ENCODE measurements around the gene GALNTL6. TPM values are rescaled to one million over a fixed set of nuclear protein-coding genes. Genes with fewer than 3 reads are reported as not detected.

Gene GALNTL6
- total and polyA plus RNA-seq, 9 of the 15 experiments (the other 6 are each of a cell fraction or from before 2014, with no cell fraction given) = 0.18 to 0.50 (median 0.29) TPM

DNA sequence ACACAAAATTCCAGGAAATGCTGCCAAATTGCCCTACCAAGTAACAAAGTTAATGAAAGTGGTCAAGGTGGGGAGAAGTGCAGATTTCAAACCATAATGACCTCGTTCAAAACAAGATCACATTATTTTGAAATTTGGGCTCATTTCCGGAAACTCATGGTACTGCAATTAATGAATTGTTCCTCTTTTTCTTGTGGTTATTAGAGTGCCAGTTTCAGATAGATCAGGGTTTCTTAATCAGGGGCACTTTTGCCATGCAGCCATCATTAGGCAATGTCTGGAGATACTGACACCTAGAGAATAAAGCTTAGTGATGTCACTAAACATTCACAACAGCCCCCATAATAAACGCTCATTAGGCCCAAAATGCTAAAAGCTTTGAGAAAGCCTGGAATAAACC lies 973.9 kb downstream of the GALNTL6 start:
- Histone ChIP-seq H3K27me3 (ENCODE audit: control insufficient read depth in 2 of 2, insufficient read depth in 2 of 2, low read length in 2 of 2) (no peaks in the 10 kb centered on the region), H3K9me3 (replicated peaks; ENCODE audit: control insufficient read depth, insufficient read depth, low read depth, low read length) (no peaks in the 10 kb centered on the region), H3K4me3 (no peak overlapping the region), H3K4me2 (ENCODE audit: insufficient read depth, low read length) (no peak overlapping the region), H2AFZ (ENCODE audit: low read depth, low read length) (no peak overlapping the region), H3K27ac (ENCODE audit: extremely low read depth, low read depth, low read length) (no peak overlapping the region), H3K79me2 (ENCODE audit: control insufficient read depth, insufficient read depth, low read length) (no peaks in the 10 kb centered on the region), H3K9me1 (ENCODE audit: control insufficient read depth, insufficient read depth, low read length) (no peaks in the 10 kb centered on the region), H3K36me3 (ENCODE audit: control insufficient read depth, insufficient read depth, low read length) (no peaks in the 10 kb centered on the region), H4K20me1 (replicated peaks; ENCODE audit: control insufficient read depth, insufficient read depth, low read length) (no peaks in the 10 kb centered on the region), H3K9ac (ENCODE audit: insufficient read depth in 1 of 2, low read depth in 2 of 2, low read length in 2 of 2) (no peak overlapping the region), H3K4me1 (replicated peaks in 1 of 2; ENCODE audit: control insufficient read depth in 2 of 2, insufficient read depth in 2 of 2, low read length in 2 of 2) (no peaks in the 10 kb centered on the region)
- intact Hi-C loops (cut with micrococcal nuclease) (no loop called here), in situ Hi-C loops (cut with MboI) (no loop called here)
- TF ChIP-seq, protein P1, sequence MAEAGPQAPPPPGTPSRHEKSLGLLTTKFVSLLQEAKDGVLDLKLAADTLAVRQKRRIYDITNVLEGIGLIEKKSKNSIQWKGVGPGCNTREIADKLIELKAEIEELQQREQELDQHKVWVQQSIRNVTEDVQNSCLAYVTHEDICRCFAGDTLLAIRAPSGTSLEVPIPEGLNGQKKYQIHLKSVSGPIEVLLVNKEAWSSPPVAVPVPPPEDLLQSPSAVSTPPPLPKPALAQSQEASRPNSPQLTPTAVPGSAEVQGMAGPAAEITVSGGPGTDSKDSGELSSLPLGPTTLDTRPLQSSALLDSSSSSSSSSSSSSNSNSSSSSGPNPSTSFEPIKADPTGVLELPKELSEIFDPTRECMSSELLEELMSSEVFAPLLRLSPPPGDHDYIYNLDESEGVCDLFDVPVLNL (CRISPR knock-in tag; IDR thresholded peaks at IDR 0.05; ENCODE audit: low read depth) = no peak
- no peak for TF ChIP-seq ZNF282 (CRISPR knock-in tag; IDR thresholded peaks at IDR 0.05)
- TF ChIP-seq ZNF778 (CRISPR knock-in tag; IDR thresholded peaks at IDR 0.05) = no peak
- no peak for TF ChIP-seq JUN (IDR thresholded peaks at IDR 0.05; ENCODE audit: borderline replicate concordance, low read depth, low read length)
- no peak for TF ChIP-seq JUN (CRISPR knock-in tag; IDR thresholded peaks at IDR 0.05; ENCODE audit: borderline replicate concordance)
- no peak for TF ChIP-seq GABPB2 (CRISPR knock-in tag; conservative IDR thresholded peaks at IDR 0.05)
- no peak for TF ChIP-seq ZBTB8A (IDR thresholded peaks at IDR 0.05; ENCODE audit: partially characterized antibody)
- TF ChIP-seq TBP (optimal IDR thresholded peaks at IDR 0.05; ENCODE audit: low read depth, low read length) = no peak
- no peak for TF ChIP-seq RAD51 (IDR thresholded peaks at IDR 0.05; ENCODE audit: borderline replicate concordance, low read depth)
- no peak for TF ChIP-seq ZNF644 (tag; IDR thresholded peaks at IDR 0.05; ENCODE audit: low read depth)
- TF ChIP-seq ZNF408 (CRISPR knock-in tag; IDR thresholded peaks at IDR 0.05; ENCODE audit: low read depth) = no peak
- TF ChIP-seq ZNF12 (CRISPR knock-in tag; IDR thresholded peaks at IDR 0.05) = no peak
- no peak for TF ChIP-seq LEF1 (IDR thresholded peaks at IDR 0.05)
- TF ChIP-seq MBD2 (IDR thresholded peaks at IDR 0.05; ENCODE audit: borderline replicate concordance, low read depth) = no peak
- no peak for TF ChIP-seq KLF6 (CRISPR knock-in tag; IDR thresholded peaks at IDR 0.05; ENCODE audit: borderline replicate concordance)
- TF ChIP-seq MXI1 (IDR thresholded peaks at IDR 0.05; ENCODE audit: low read depth, low read length) = no peak
- no peak for TF ChIP-seq ZNF165 (CRISPR knock-in tag; IDR thresholded peaks at IDR 0.05; ENCODE audit: borderline replicate concordance)
- TF ChIP-seq ZNF445 (CRISPR knock-in tag; IDR thresholded peaks at IDR 0.05; ENCODE audit: low read depth) = no peak
- TF ChIP-seq YBX1 (IDR thresholded peaks at IDR 0.05) = no peak
- no peak for TF ChIP-seq MYC (IDR thresholded peaks at IDR 0.05; ENCODE audit: low read depth, low read length)
- no peak for TF ChIP-seq MYC (CRISPR knock-in tag; IDR thresholded peaks at IDR 0.05; ENCODE audit: borderline replicate concordance, low read depth)
- no TSS peak for BruUV-seq (replicated peaks)
- WGBS (ENCODE audit: insufficient coverage, low coverage, missing lambda C conversion rate) = 0% methylated on average over 3 of the region's 3 CpGs
- DNase-seq (ENCODE audit: extremely low read depth in 1 of 4, low spot score in 3 of 4) (no peak), ATAC-seq (no peak), FAIRE-seq (no peak)
- ChIA-PET CTCF (ENCODE audit: low intra/inter-chr PET ratio) (no interaction called here), POLR2A (no interaction called here)

Measured in K562 (cell line).